PC-9 (cell line): Measurements from ENCODE around the gene NPW.

ENCODE experiments used
- EZH2 ChIP-seq: fragments of 200-600 bp; sonication (generic); IDR thresholded peaks from 2 replicates; pipeline ENCODE4 v1.8.0; 2017; ENCODE audit warnings: antibody characterized with exemption, low read depth
- TF ChIP-seq, protein P1 (sequence below): fragments of 200-600 bp; sonication (generic); conservative IDR thresholded peaks from 2 replicates; pipeline ENCODE4 v1.6.1; 2017; ENCODE audit warnings: mixed run types, antibody characterized with exemption, mild to moderate bottlenecking, moderate library complexity

DNA sequence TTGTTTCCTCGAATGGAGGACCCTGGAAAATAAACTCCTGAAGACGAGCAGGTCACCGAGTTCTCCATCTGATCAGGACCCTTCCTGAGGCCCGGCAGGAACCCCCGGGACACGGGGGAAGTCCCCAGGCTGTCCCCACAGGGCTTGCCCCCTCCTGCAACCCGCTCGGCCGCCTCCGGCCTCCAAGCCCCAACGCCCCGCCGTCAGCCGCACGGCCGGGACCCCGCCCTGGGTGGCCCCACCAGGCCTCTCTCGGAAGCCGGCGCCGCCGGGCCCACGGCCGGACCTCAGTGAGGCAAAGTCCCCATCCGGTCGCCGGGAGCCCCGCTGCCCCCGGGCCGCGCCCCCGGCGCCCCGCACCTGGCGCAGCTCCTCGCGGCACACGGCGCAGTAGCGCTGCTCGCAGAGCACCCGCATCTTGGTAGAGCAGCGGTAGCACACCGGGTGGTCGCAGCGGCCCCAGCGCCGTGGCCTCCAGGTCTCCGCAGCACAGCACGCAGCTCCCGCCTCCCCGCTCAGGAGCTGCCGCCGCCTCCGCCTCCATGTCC is 10.3 kb upstream of the NPW start:
- TF ChIP-seq, protein P1, sequence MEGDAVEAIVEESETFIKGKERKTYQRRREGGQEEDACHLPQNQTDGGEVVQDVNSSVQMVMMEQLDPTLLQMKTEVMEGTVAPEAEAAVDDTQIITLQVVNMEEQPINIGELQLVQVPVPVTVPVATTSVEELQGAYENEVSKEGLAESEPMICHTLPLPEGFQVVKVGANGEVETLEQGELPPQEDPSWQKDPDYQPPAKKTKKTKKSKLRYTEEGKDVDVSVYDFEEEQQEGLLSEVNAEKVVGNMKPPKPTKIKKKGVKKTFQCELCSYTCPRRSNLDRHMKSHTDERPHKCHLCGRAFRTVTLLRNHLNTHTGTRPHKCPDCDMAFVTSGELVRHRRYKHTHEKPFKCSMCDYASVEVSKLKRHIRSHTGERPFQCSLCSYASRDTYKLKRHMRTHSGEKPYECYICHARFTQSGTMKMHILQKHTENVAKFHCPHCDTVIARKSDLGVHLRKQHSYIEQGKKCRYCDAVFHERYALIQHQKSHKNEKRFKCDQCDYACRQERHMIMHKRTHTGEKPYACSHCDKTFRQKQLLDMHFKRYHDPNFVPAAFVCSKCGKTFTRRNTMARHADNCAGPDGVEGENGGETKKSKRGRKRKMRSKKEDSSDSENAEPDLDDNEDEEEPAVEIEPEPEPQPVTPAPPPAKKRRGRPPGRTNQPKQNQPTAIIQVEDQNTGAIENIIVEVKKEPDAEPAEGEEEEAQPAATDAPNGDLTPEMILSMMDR, result no peak
- no peak for TF ChIP-seq EZH2
